Keratinocyte (primary cell): ENCODE measurements around the gene PISD. TPM values are rescaled to one million over a fixed set of nuclear protein-coding genes. Genes with fewer than 3 reads are reported as not detected.

Experiments
- DNase-seq: peaks from one replicate; pipeline ENCODE4 v3.0.0-alpha.2; 2011; ENCODE audit warnings: low read depth, missing footprints, low spot score
- FAIRE-seq: peaks from 2 replicates; lab custom pipeline; 2011; peaks lifted over from hg19 to GRCh38; lab: Jason Lieb, UNC
- H2AFZ ChIP-seq: 2 replicates; pipeline ENCODE4 v1.6.0; 2012; ENCODE audit warnings: low read length, control low read depth, inconsistent platforms; ENCODE audit not compliant: control insufficient read depth
- H3K27ac ChIP-seq: 2 replicates; pipeline ENCODE4 v1.5.1; 2011; ENCODE audit warnings: low read length; ENCODE audit not compliant: control insufficient read depth, insufficient read depth
- H3K27me3 ChIP-seq: 3 replicates; pipeline ENCODE4 v1.6.0; 2011; ENCODE audit warnings: low read length; ENCODE audit not compliant: control insufficient read depth, insufficient read depth; ENCODE audit errors: extremely low read depth
- H3K36me3 ChIP-seq, 2 experiments: 2 replicates in 1 of 2; 3 replicates in 1 of 2; pipeline ENCODE4 v1.5.1; 2011; ENCODE audit warnings: low read length in 2 of 2, mild to moderate bottlenecking in 1 of 2; ENCODE audit not compliant: control insufficient read depth in 2 of 2, insufficient read depth in 2 of 2; ENCODE audit errors: extremely low read depth in 1 of 2
- H3K4me1 ChIP-seq: 3 replicates; pipeline ENCODE4 v1.5.1; 2011; ENCODE audit warnings: low read length; ENCODE audit not compliant: control insufficient read depth, insufficient read depth; ENCODE audit errors: extremely low read depth
- H3K4me2 ChIP-seq: 3 replicates; pipeline ENCODE4 v1.6.0; 2011; ENCODE audit warnings: low read depth, low read length; ENCODE audit not compliant: control insufficient read depth, insufficient read depth; ENCODE audit errors: extremely low read depth
- H3K4me3 ChIP-seq, 3 experiments: fragments of 200-600 bp in 1 of 3; sonication (generic) in 1 of 3; 2 replicates in 2 of 3; 3 replicates in 1 of 3; pipeline ENCODE4 v1.5.1; 2011 to 2016; ENCODE audit warnings: low read length in 3 of 3, mild to moderate bottlenecking in 3 of 3, control low read depth in 2 of 3, inconsistent platforms in 1 of 3, low read depth in 1 of 3, mixed read lengths in 1 of 3, mixed run types in 1 of 3, moderate library complexity in 1 of 3; ENCODE audit not compliant: control insufficient read depth in 2 of 3, insufficient read depth in 2 of 3; ENCODE audit errors: extremely low read depth in 1 of 3
- H3K79me2 ChIP-seq: 2 replicates; pipeline ENCODE4 v1.6.0; 2012; ENCODE audit warnings: low read length; ENCODE audit not compliant: control insufficient read depth, insufficient read depth
- H3K9ac ChIP-seq: 3 replicates; pipeline ENCODE4 v1.6.0; 2011; ENCODE audit warnings: low read length; ENCODE audit not compliant: control insufficient read depth, insufficient read depth; ENCODE audit errors: extremely low read depth
- H3K9me1 ChIP-seq: 3 replicates; pipeline ENCODE4 v1.6.0; 2011; ENCODE audit warnings: low read length; ENCODE audit not compliant: control insufficient read depth, insufficient read depth; ENCODE audit errors: extremely low read depth
- H3K9me3 ChIP-seq: 2 replicates; pipeline ENCODE4 v1.5.1; 2012; ENCODE audit warnings: low read depth, low read length; ENCODE audit not compliant: control insufficient read depth
- H4K20me1 ChIP-seq: 3 replicates; pipeline ENCODE4 v1.6.0; 2011; ENCODE audit warnings: low read length; ENCODE audit not compliant: control insufficient read depth, insufficient read depth; ENCODE audit errors: extremely low read depth
- CTCF ChIP-seq, 3 experiments: IDR thresholded peaks in 1 of 3; conservative IDR thresholded peaks in 1 of 3; optimal IDR thresholded peaks in 1 of 3; 2 replicates in 2 of 3; 3 replicates in 1 of 3; pipeline versions ENCODE3 to v1.5.1; 2011; ENCODE audit warnings: low read length in 3 of 3, mild to moderate bottlenecking in 3 of 3, moderate library complexity in 2 of 3, control low read depth in 1 of 3, inconsistent platforms in 1 of 3; ENCODE audit not compliant: insufficient read depth in 2 of 3; ENCODE audit errors: extremely low read depth in 1 of 3
- EZH2 ChIP-seq: IDR thresholded peaks from one replicate; pipeline ENCODE4 v1.6.1; 2012; ENCODE audit warnings: inconsistent platforms, mild to moderate bottlenecking, low read length, moderate library complexity
- dilution Hi-C: fragments of 300-500 bp; cut with MboI; formaldehyde crosslinking; loops from one replicate; pipeline ENCODE4 v1.7.0; 2020; ENCODE audit warnings: low sequenced_read_pairs; ENCODE audit not compliant: extremely low pct_ligation_motif_present
- polyA plus RNA-seq, 5 experiments: library from polyadenylated mRNA; depleted of rRNA in 3 of 5; stranded (reverse) in 3 of 5; stranded (forward) in 1 of 5; unstranded in 1 of 5; fragments of >200 nt; gene quantifications; 1 replicate in 1 of 5; 2 replicates in 3 of 5; 3 replicates in 1 of 5; pipeline versions ENCODE4 v1.2.1 to v1.2.3, GENCODE V29; 2011 to 2012; ENCODE audit warnings: missing spikeins in 2 of 5, low read depth in 1 of 5, low replicate concordance in 1 of 5

The PISD gene
- polyA plus RNA-seq, 1 donor (not counting 4 experiments of a cell fraction or from before 2014, with no cell fraction given): 25.5 TPM

GRCh38 chr22:31654408-31654807 is 7.6 kb downstream of the PISD start:
- DNase-seq (no peak), FAIRE-seq (no peak)
- no peaks in the 10 kb centered on the region for H3K9me3 ChIP-seq
- TF ChIP-seq EZH2 (no peak), CTCF (optimal IDR thresholded peaks at IDR 0.05 in 1 of 3, IDR thresholded peaks at IDR 0.05 in 1 of 3, conservative IDR thresholded peaks at IDR 0.05 in 1 of 3; ENCODE audit: extremely low read depth in 1 of 3, insufficient read depth in 2 of 3, low read length in 3 of 3) (no peak)
- no peak overlapping the region for H3K4me3 ChIP-seq
- peaks cover 40% of the 10 kb centered on the region for H3K4me1 ChIP-seq
- H4K20me1 ChIP-seq: no peaks in the 10 kb centered on the region
- H3K9me1 ChIP-seq: no peaks in the 10 kb centered on the region
- no peak overlapping the region for H2AFZ ChIP-seq
- peaks cover 89% of the 10 kb centered on the region for H3K79me2 ChIP-seq
- H3K27ac ChIP-seq: no peak overlapping the region
- peaks cover 1 to 10% of the 10 kb centered on the region in 2 experiments for H3K36me3 ChIP-seq
- dilution Hi-C loops: no loop called here
- no peaks in the 10 kb centered on the region for H3K27me3 ChIP-seq
- no peak overlapping the region for H3K9ac ChIP-seq
- H3K4me2 ChIP-seq: no peak overlapping the region

DNA sequence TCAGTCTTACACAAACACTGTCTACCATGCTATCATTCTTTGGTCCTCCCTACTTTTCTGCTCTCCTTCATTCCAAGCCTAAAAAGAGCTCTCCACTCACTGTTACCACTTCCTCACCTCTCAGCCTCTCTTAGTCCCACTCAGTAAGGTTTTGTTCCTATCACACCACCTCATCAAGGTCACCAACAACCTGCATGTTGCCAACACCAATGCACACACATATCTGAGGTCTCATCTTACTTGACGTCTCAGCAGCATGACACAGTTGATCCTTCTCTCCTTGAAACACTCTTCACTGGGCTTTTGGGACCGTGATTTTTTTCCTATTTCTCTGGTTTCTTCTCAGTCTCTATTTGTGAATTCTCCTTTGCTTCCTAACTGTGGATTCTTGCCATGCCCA is 8.1 kb downstream of the PISD start:
- H3K4me2 ChIP-seq: no peak overlapping the region
- H3K4me1 ChIP-seq: peaks cover 37% of the 10 kb centered on the region
- H3K79me2 ChIP-seq: peaks cover 93% of the 10 kb centered on the region
- dilution Hi-C loops: no loop called here
- peaks cover 1 to 10% of the 10 kb centered on the region in 2 experiments for H3K36me3 ChIP-seq
- H3K27me3 ChIP-seq: no peaks in the 10 kb centered on the region
- TF ChIP-seq EZH2: no peak
- TF ChIP-seq CTCF (optimal IDR thresholded peaks at IDR 0.05 in 1 of 3, IDR thresholded peaks at IDR 0.05 in 1 of 3, conservative IDR thresholded peaks at IDR 0.05 in 1 of 3; ENCODE audit: extremely low read depth in 1 of 3, insufficient read depth in 2 of 3, low read length in 3 of 3): no peak
- peak overlapping the region; percentile 3 for H3K27ac ChIP-seq
- H4K20me1 ChIP-seq: no peaks in the 10 kb centered on the region
- DNase-seq (no peak), FAIRE-seq (no peak)
- no peaks in the 10 kb centered on the region for H3K9me1 ChIP-seq
- no peaks in the 10 kb centered on the region for H3K9me3 ChIP-seq
- no peak overlapping the region for H2AFZ ChIP-seq
- H3K4me3 ChIP-seq: no peak overlapping the region
- no peak overlapping the region for H3K9ac ChIP-seq
